Ovary (tissue), 9 donors: ENCODE results near the gene DAB1. TPM values are rescaled to one million over a fixed set of nuclear protein-coding genes. Genes with fewer than 3 reads are reported as not detected.

ENCODE experiments used
- DNase-seq, 5 donors: peaks; one replicate each; pipeline ENCODE4 v3.0.0-alpha.2; 2019 to 2020
- H3K27ac ChIP-seq, 2 donors: fragments of 200-600 bp; one replicate each; pipeline versions ENCODE4 v1.5.1 to v1.8.0; 2019 to 2022
- H3K27me3 ChIP-seq: fragments of 200-600 bp; one replicate; pipeline ENCODE4 v1.8.0; 2022
- H3K36me3 ChIP-seq: fragments of 200-600 bp; sonication (generic); one replicate; pipeline ENCODE4 v1.5.1; 2019
- H3K4me1 ChIP-seq: one replicate; pipeline ENCODE4 v1.8.1; 2013; ENCODE audit warnings: mild to moderate bottlenecking, moderate library complexity; ENCODE audit not compliant: insufficient read depth
- H3K4me3 ChIP-seq: fragments of 200-600 bp; sonication (generic); one replicate; pipeline ENCODE4 v1.5.1; 2017
- H3K9me3 ChIP-seq, 2 donors: fragments of 200-600 bp in 1 of 2; sonication (generic) in 1 of 2; one replicate each; pipeline versions ENCODE4 v1.5.1 to v1.8.1; 2013 to 2019; ENCODE audit warnings: mild to moderate bottlenecking in 1 of 2, moderate library complexity in 1 of 2
- CTCF ChIP-seq, 3 donors: fragments of 450-650 bp in 2 of 3; fragments of 200-600 bp in 1 of 3; IDR thresholded peaks; one replicate each; pipeline versions ENCODE4 v1.5.1 to v1.8.0; 2016 to 2022; ENCODE audit warnings: antibody characterized with exemption in 3 of 3, mild to moderate bottlenecking in 1 of 3
- EP300 ChIP-seq: sonication (generic); formaldehyde crosslinking; IDR thresholded peaks from one replicate; pipeline ENCODE4 v1.6.1; 2017; ENCODE audit warnings: antibody characterized with exemption
- POLR2A ChIP-seq: fragments of 450-650 bp; IDR thresholded peaks from one replicate; pipeline ENCODE4 v1.6.1; 2017; ENCODE audit warnings: antibody characterized with exemption, mild to moderate bottlenecking, moderate library complexity
- WGBS, 3 donors: extraction: QIAGEN DNeasy Blood & Tissue Kit in 1 of 3; methylation state at CpG; one replicate each; pipeline versions ENCODE4 v1.1.5 to v1.1.7; 2013 to 2017; 5-methylcytosine and 5-hydroxymethylcytosine counted together
- intact Hi-C, 4 donors: fragments of 100-400 bp; cut with DNase I; formaldehyde crosslinking; loops; one replicate each; pipeline versions ENCODE4 v1.11.0 to v1.15.1; 2022 to 2023
- polyA plus RNA-seq, 2 donors: library from polyadenylated mRNA; stranded (reverse); fragments of 200-250 nt in 1 of 2; fragments of 350-450 nt in 1 of 2; fragmentation: Illumina TruSeq in 1 of 2; extraction: RNeasy Lipid Tissue Mini Kit (QIAGEN cat#74804) in 1 of 2; gene quantifications; one replicate each; pipeline ENCODE4 v1.2.3, GENCODE V29; 2013 to 2014
- total RNA-seq, 7 donors: library from RNA; depleted of rRNA in 2 of 7; stranded (reverse); fragments of >200 nt in 2 of 7; fragmentation: NEBNext Ultra II Directional in 3 of 7; extraction: Animal tissue kit (Norgen Biotek cat#: 25700) in 3 of 7; gene quantifications; one replicate each; pipeline versions ENCODE4 v1.1.0 to v1.2.4, GENCODE V29; 2016 to 2023
- donor health status: DM: no; HTN: no; CAD: no; lungs with moderate emphysema.
- donor health status: DM: no; HTN: no; CAD: no.
- donor health status: Bipolar disorder and iron deficiency.
- donor health status: DM: yes; HTN: yes; CAD: no.
- donor health status: DM: no; HTN: no; CAD: no.
- donor health status: DM: yes; HTN: yes; CAD: no.

Gene DAB1
- total and polyA plus RNA-seq, 9 donors, result 0.22 to 5.5 (median 0.77) TPM

- no peak overlapping the region for H3K27ac ChIP-seq
- intact Hi-C loops, result no loop called here
- H3K9me3 ChIP-seq, result no peaks in the 10 kb centered on the region
- no peaks in the 10 kb centered on the region for H3K27me3 ChIP-seq
- TF ChIP-seq CTCF (IDR thresholded peaks at IDR 0.05), result no peak
- no peak for TF ChIP-seq POLR2A
- TF ChIP-seq EP300, result no peak
- H3K36me3 ChIP-seq, result no peaks in the 10 kb centered on the region
- no peak overlapping the region for H3K4me3 ChIP-seq
- DNase-seq, result no peak
- no peaks in the 10 kb centered on the region for H3K4me1 ChIP-seq
- WGBS, 3 donors, result 28 to 47% (median 29%) methylated on average over 1 of the region's 1 CpG
Observed at GRCh38 chr1:57385336-57385735, 38.5 kb downstream of the DAB1 start.

GRCh38 chr1:57384901-57385300, 39.0 kb downstream of the DAB1 start:
- Histone ChIP-seq H3K27me3 (no peaks in the 10 kb centered on the region), H3K4me3 (no peak overlapping the region), H3K9me3 (no peaks in the 10 kb centered on the region), H3K4me1 (no peaks in the 10 kb centered on the region), H3K27ac (no peak overlapping the region), H3K36me3 (no peaks in the 10 kb centered on the region)
- DNase-seq, result no peak
- TF ChIP-seq CTCF (IDR thresholded peaks at IDR 0.05) (no peak), EP300 (no peak), POLR2A (no peak)
- intact Hi-C loops, result no loop called here
- WGBS, 3 donors, result 5 to 9% (median 6%) methylated on average over 1 of the region's 1 CpG

- Histone ChIP-seq H3K27me3 (no peaks in the 10 kb centered on the region), H3K27ac (no peak overlapping the region), H3K9me3 (no peaks in the 10 kb centered on the region), H3K36me3 (no peaks in the 10 kb centered on the region), H3K4me3 (no peak overlapping the region), H3K4me1 (no peaks in the 10 kb centered on the region)
- 68 to 83% (median 80%) methylated on average over 4 of the region's 4 CpGs for WGBS, 3 donors
- DNase-seq, result no peak
- no peak for TF ChIP-seq CTCF (IDR thresholded peaks at IDR 0.05)
- TF ChIP-seq EP300, result no peak
- no peak for TF ChIP-seq POLR2A
- intact Hi-C loops, result no loop called here
Observed at GRCh38 chr1:57384284-57384683, 39.6 kb downstream of the DAB1 start.

- Histone ChIP-seq H3K9me3 (no peaks in the 10 kb centered on the region), H3K27ac (no peak overlapping the region), H3K27me3 (no peaks in the 10 kb centered on the region), H3K4me3 (no peak overlapping the region), H3K36me3 (no peaks in the 10 kb centered on the region), H3K4me1 (no peaks in the 10 kb centered on the region)
- DNase-seq, result no peak
- 28 to 55% (median 41%) methylated on average over 2 of the region's 2 CpGs for WGBS, 3 donors
- TF ChIP-seq POLR2A, result no peak
- no peak for TF ChIP-seq CTCF (IDR thresholded peaks at IDR 0.05)
- TF ChIP-seq EP300, result no peak
- intact Hi-C loops, result no loop called here
Observed at GRCh38 chr1:57381871-57382270, 42.0 kb downstream of the DAB1 start.

- Histone ChIP-seq H3K27ac (no peak overlapping the region), H3K4me1 (no peaks in the 10 kb centered on the region), H3K27me3 (no peaks in the 10 kb centered on the region), H3K4me3 (no peak overlapping the region), H3K36me3 (no peaks in the 10 kb centered on the region), H3K9me3 (no peaks in the 10 kb centered on the region)
- no peak for DNase-seq
- no peak for TF ChIP-seq CTCF (IDR thresholded peaks at IDR 0.05)
- no peak for TF ChIP-seq POLR2A
- no peak for TF ChIP-seq EP300
- intact Hi-C loops, result no loop called here
- 86 to 94% (median 92%) methylated on average over 4 of the region's 4 CpGs for WGBS, 3 donors
Observed at GRCh38 chr1:57381426-57381825, 42.4 kb downstream of the DAB1 start.
